Heart left ventricle (tissue), 13 donors: ENCODE measurements around the gene GUCA2B.

ENCODE experiments used
- CTCF ChIP-seq, 12 donors: fragments of 200-600 bp; sonication (generic) in 4 of 12; IDR thresholded peaks; one replicate each; pipeline versions ENCODE4 v1.5.0 to v1.8.0; 2018 to 2022; ENCODE audit warnings: antibody characterized with exemption in 12 of 12, mild to moderate bottlenecking in 5 of 12
- POLR2A ChIP-seq, 2 donors: fragments of 450-650 bp; IDR thresholded peaks; one replicate each; pipeline ENCODE4 v1.6.1; 2017; ENCODE audit warnings: antibody characterized with exemption in 2 of 2, mild to moderate bottlenecking in 2 of 2, moderate library complexity in 2 of 2
- donor health status: ischemic (EF 13 %, LVEDD 7.1; RV severe dilation, severe dysfunction).
- donor health status: DM: no; HTN: yes; CAD: no.
- donor health status: DM: no; HTN: no; CAD: no.
- donor health status: ischemic (EF 25% LVEDD 6.9; RV normal size, moderate dysfunction).
- donor health status: ischemic (EF 25% LVEDD 5.7; RV mildly dilated, moderate dysfunction).
- donor health status: ischemic (EF 35%, LVEDD 5.7; RV mildly dilated, moderate dysfunction).
- donor health status: nonischemic (EF 11% LVEDD 7.7; RV severe dilation, severe dysfunction).
- donor health status: DM: yes; HTN: yes; CAD: no.
- donor health status: PGD.
- donor health status: ischemic (EF 29% LVEDD 5.4; RV normal size, mild dysfunction).
- donor health status: nonischemic (EF 23%, LVEDD 6.1; RV moderate dilation, normal function).

DNA sequence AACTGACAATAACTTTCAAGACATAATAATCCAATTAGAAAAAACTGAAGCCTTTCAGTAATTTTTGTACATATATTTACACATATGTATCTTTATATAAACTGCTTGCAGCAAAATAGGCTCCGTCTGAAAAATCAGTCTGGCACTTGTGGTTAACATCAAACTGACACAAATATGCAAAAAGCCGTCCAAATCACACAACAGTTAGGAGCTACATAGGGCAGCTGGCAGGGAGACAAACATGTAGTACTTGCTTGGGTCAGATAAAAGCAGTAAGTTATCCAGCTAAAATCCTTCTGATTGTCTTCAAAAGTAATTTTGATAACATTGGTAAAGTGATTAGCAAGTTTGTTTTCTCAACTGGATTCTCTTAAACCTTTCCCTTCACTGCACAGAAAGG, 26.1 kb downstream of the GUCA2B start:
- TF ChIP-seq CTCF (IDR thresholded peaks at IDR 0.05) (no peak), POLR2A (IDR thresholded peaks at IDR 0.05) (no peak)
